DMS79 (cell line): Measurements from ENCODE around the gene COL5A1.
A peak's percentile ranks its signal among the peaks of the same experiment; 100 is the strongest.

ENCODE experiments used
- DNase-seq: peaks from one replicate; lab custom pipeline; 2025; lab: John Stamatoyannopoulos, UW

Gene COL5A1

DNA sequence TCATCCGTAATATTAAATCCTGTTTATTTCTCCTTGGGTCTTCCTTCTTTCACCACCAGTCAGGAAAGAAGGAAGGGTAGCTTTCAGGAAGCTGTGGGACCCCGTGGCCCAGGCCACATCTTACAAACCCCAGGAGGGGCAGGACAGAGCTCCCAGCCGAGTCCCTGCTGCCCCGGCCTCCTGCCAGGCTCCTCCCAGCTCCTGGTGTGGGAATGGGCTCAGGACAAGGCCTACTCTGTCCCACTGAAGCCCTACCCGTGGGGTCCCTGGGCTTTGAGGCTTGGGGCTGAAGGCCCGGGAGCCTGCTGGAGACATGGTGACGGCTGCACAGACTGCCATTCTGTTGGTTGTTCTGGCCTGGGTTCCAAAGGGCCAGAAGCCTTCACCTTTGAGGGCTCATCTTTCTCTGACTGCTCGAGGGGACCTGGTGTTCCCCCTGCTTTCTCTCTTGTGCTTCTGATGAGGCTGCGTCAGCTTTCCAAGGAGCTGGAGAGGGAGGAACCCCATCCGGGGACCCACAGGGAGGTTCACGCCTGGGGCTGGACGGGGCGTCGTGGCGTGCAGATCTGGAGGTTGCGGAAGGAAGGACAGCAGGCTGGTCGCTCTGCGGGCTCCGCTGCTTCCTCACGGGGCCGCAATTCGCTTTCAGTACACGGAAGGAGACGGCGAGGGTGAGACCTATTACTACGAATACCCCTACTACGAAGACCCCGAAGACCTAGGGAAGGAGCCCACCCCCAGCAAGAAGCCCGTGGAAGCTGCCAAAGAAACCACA, 86.6 kb downstream of the COL5A1 start:
- no peak for DNase-seq

DNA sequence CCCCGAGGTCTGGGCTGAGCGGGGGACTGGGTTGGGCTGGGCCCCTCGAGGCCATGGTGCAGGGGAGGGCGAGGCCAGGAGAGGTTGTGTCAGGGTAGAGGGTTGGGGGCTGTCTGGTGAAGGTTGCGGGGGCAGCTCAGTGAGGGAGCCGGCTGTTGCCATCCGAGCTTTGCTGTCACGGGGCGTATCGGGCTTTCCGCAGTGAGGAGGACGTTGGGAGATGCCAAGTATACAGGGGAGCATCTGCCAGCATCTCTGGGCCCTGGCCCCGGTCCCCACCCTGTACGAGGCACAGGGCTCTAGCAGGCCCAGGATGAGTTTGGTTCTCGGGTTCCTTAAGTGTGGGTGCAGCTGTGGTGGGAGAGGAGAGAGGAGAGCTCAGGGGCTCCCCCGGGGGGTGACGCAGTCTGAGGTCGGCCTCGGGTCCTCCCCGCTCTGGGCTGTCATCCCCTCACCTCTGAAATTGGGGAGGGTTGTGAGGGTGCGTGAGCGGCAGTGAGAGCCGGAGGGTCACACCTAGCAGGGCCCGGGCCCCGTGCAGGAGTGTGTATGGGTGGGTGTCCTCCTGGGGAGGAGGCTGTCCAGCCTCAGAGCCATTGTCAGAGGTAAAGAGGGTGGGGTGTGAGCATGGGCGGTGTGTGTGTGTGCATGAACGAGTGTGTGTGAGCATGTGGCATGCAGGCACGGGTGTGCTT, 87.3 kb downstream of the COL5A1 start:
- no peak for DNase-seq

GRCh38 chr9:134730011-134730760, 88.6 kb downstream of the COL5A1 start:
- no peak for DNase-seq

GRCh38 chr9:134730761-134731496, 89.3 kb downstream of the COL5A1 start:
- DNase-seq, result no peak

DNA sequence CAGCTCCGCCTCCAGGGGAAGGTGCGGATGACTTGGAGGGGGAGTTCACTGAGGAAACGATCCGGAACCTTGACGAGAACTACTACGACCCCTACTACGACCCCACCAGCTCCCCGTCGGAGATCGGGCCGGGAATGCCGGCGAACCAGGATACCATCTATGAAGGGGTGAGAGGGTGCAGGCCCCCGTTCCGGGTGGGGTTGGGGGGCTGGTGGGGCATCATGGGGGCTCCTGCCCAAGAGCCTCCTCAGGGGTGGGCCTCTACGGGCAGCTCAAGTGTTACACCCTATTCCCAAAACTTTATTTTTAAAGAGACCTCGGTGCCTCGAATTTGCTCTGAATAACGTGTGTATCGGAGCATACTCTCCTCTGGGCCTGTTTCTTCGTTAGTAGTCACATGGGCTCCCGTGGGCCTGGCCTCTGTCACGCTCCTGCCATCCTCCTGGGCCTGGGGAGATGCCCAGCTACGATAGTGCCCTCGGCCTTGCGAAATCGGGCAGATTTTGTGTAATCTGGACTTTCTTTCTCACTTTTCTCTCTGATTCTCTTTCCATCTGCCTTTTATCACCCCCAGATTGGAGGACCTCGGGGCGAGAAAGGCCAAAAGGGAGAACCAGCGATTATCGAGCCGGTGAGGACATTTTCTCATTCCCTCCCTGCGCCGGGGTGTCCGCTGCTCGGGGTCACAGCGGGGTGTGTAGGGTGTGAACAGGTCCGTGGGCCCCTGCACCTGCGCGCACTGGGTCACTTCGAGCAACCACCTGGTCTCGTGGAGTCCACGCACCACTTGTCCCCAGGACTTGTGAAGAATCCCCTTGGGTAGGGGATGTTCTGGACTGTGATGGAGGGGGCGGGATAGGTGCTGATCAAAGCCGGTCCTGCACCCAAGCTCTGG, 90.1 kb downstream of the COL5A1 start:
- DNase-seq, result no peak

GRCh38 chr9:134732392-134733110, 90.9 kb downstream of the COL5A1 start:
- no peak for DNase-seq

GRCh38 chr9:134733480-134734232, 92.1 kb downstream of the COL5A1 start:
- no peak for DNase-seq

GRCh38 chr9:134734270-134734669, 92.7 kb downstream of the COL5A1 start:
- no peak for DNase-seq

DNA sequence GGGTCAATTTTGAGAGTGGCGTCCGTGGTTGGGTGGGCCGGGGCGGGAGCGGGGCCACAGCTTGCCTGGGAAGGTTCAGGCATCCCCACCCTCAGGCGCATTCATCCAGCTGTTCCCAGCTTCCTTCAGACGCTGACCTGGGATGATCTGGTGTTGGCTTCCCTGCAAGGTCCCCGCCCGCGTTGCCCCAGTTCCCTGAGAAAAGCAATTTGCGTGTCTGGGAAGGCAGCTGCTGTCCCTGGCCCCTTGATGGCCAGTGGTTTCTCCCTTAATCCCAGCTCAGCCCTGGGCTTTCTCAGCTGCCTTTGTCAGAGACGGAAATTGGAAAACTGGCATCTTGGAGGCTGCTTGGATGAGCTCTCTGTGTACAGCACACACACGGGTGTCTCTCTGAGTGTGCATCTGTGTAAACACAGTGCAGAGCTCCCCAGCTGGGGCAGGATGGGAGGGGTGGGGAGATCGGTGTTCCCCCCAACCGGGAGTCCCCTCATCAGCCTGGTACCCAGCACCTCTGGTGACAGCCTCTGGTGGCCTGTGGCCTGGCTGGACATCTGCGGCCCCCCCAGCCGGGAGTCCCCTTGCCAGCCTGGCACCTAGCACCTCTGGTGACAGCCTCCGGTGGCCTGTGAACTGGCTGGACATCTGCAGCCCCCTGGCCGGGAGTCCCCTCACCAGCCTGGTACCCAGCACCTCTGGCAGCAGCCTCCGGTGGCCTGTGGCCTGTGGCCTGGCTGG, 94.0 kb downstream of the COL5A1 start:
- DNase-seq, result no peak

DNA sequence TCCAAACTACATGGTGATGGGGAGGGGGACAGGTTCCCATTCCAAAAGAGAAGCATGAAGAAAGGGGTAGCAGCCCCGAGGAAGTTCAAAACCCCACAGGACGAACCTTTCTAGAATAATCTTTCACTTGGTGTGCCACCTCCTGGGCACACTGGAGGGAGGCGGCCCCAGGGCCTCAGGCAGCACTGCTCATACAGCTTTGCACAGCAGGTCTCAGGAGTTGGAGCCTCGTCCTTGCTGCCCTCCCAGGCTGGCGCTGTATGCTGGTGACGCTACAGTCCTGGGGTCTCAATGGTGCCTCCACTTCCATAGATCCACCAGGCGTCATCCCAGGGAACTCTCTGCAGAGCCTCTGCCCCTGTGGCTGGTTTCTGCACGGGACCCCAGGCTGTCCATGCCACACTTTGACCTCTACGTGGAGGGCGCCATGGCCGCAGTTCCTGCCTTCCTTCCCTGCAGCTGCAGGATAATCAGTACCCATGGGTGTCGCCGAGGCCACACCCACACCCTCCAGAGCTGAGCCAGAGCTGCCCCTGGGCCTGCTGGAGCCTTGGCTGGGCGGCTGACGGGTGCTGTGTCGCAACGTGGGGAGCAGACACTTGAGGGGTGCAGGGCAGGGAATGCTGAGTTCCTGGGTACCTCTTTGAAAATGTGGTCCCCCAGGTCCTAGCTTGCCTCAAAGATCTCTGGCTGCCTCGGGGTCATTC, 95.3 kb downstream of the COL5A1 start:
- no peak for DNase-seq

DNA sequence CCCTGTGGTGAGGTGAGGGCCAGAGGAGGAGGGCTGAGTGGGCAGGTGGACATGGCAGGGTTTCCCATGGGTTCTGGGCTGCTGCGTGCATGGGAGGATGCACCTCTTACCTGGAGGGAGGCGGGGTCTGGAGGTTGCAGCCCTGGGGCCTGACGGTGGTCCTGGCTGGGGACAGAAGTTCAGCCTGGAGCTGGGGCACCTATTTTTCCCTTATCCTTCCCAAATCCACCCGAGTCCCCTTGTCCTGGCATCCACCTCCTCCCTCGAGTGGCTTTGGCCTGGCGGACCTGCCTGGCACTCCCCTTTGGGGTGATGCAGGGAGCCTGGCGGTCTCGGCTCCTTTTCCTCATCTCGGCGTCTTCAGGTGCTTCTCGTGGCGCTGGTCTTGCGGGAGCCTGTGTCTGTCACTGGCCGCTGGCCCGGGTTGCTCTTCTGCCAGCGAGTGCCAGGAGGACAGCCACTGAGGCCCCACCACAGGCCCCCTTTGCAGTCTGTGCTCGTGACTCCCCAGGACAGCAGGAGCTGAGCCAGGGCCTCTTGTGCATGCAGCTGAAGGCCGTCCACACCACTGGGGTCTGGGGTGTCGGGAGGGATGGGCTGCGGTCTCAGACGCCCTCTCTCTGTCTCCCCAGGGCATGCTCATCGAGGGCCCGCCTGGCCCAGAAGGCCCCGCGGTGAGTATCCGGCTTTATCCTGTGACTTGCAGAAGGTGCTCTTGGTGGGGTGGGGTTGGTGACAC, 96.4 kb downstream of the COL5A1 start:
- no peak for DNase-seq

DNA sequence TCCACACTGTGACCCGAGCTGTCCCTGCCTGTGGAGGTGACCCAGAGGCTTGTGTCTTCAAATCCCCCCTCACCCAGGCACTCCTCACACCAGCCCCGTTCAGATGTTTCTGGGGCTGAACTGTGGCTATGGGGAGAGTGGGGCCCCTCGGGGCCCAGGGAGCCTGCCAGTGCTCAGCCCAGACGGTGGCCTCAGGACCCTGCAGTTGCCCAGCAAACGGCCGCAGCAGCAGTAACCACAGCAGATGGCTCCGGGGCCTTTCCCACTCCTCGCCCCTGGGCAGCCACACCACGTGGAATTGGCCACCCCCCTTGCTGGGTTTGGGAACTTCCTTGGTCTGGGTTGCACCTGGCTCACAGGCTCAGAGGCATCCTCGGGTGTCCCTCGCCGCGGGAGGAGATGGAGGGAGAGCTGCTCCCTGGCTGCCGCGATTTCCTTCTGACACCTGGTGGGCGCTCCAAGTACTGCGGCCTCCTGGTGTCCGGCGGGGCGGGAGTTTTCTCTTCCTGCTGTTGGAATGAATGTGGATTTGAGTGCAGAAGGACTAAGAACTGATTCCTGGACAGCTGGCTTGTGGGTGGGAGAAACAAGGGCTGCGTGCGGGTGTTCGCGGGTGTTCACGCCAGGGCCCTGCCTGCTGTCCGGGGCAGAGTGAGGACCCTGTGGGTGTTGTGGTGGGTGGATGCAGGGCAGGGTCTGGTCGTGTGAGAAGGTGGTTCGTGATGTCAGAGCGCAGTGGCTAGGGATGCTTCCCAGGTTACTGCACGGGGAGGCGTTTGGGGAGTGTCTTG, 97.5 kb downstream of the COL5A1 start:
- DNase-seq, result peak; percentile 33

- no peak for DNase-seq
These were observed 98.0 kb downstream of the COL5A1 start for GRCh38 chr9:134739660-134739968.

DNA sequence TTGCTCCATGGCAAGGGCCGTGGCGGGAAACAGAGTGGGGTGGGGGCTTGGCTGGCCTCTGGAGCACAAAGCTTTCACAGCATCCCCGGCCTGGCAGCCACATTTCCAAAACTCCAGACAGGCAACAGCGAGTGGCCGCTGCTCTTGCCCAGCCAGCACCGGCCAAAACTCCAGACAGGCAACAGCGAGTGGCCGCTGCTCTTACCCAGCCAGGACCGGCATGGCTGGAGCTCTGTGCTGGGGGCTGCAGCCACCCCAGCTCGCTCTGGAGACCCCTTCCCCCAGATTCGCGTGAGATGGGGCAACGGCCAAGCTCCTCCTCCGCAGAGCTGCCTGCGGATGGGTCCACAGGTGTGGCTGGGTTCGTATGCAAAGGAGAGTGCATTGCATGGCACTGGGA, 98.5 kb downstream of the COL5A1 start:
- DNase-seq, result no peak

GRCh38 chr9:134741846-134742245, 100.2 kb downstream of the COL5A1 start:
- DNase-seq, result no peak

GRCh38 chr9:134742822-134743535, 101.4 kb downstream of the COL5A1 start:
- peak; percentile 37 for DNase-seq
